Sigmoid colon (tissue), 3 donors: ENCODE results near the gene CRYBB1.

Experiments used
- CTCF ChIP-seq, 4 experiments: fragments of 450-650 bp in 3 of 4; fragments of 200-600 bp in 1 of 4; IDR thresholded peaks; one replicate each; pipeline ENCODE4 v1.5.1; 2016 to 2019; ENCODE audit warnings: antibody characterized with exemption in 4 of 4, mild to moderate bottlenecking in 3 of 4, moderate library complexity in 2 of 4
- POLR2A ChIP-seq, 2 donors: fragments of 450-650 bp; IDR thresholded peaks; one replicate each; pipeline ENCODE4 v1.6.1; 2016; ENCODE audit warnings: antibody characterized with exemption in 2 of 2, mild to moderate bottlenecking in 2 of 2, moderate library complexity in 2 of 2

GRCh38 chr22:26558248-26558895 is 59.5 kb downstream of the CRYBB1 start:
- TF ChIP-seq CTCF (IDR thresholded peaks at IDR 0.05) (no peak), POLR2A (IDR thresholded peaks at IDR 0.05) (no peak)
